ENCODE results near the gene NUTF2.

Gene NUTF2

DNA sequence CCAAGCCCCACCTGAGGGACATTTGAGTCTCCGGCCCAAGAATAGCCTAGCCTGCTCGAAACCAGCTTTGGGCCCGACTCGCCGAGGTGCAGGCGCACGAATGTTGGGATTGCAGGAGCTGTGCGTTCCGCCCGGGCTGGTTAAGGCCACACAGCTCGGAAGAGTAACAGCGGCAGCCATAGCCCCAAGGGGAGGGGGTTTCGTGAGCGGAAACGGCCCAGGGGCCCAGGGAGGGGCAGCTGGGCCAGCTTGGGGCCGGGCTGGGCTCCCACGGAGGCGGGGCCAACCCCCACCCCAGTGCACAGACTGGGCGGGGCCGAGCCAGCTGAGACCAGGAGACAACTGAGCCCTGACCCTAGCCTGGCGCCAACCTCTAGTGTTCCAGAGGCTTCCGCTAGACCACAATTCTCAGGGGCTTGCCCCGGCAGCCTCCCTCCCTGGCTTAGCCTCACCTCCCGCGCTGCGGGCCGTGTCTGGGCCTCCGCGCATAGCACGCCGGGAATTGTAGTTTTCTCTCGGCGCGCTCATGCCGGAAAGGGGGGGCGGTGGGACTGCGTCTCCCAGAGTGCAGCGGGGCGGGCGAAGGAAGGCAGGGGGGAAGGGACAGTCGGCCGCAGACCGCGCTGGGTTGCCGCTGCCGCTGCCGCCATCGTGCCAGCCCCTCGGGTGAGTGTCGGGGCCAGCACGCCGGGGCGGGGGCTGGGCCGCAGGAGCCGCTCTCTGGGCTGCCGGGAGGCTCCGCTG, at the start of gene NUTF2:
Gene NUTF2 (plus strand): TSS at position 614 of the 744 bp plus-strand sequence. CDS start 18,198 bp downstream, outside the sequence.
- no peaks in the 10 kb centered on the region for H3K27me3 Mint-ChIP-seq
- peaks cover 8% of the 10 kb centered on the region for H3K36me3 Mint-ChIP-seq (ENCODE audit: low read depth)

DNA sequence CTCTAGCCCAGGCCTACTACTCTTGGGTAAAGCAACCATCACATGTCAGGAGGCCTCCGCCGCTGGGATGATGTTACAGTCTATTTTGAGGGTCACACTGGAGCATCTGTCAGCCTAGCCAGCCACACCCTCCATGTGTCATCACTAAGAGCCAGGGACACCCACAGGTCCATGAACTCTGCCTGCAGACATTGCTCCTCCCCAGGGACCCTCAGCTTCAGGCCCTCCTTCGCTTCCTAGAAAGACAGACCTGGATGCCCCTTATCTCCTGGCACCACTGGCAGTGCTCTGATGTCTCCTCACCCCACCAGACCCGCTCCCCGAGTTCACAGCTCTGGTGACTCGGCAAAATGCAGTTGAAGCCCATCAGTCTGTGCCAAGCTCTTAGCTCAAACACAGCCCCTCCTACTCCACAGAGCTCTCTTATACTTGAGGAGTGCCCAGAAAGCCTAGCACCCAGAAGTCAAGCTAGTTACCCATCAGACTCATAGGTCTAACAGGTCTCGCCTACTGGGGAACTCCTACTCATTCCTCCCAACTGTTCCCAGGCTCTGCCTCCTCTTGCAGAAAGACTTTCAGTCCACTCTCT, 46.3 kb upstream of the NUTF2 start:
- no peak overlapping the region for H3K4me3 Mint-ChIP-seq
- peaks cover 58% of the 10 kb centered on the region for H3K4me1 Mint-ChIP-seq (ENCODE audit: low read depth)
- no peaks in the 10 kb centered on the region for H3K9me3 Mint-ChIP-seq
- H3K27me3 Mint-ChIP-seq = no peaks in the 10 kb centered on the region
- peak overlapping the region; percentile 51 for H3K27ac Mint-ChIP-seq
- peaks cover 65% of the 10 kb centered on the region for H3K36me3 Mint-ChIP-seq (ENCODE audit: low read depth)

More for the DNA sequence above, at the start of gene NUTF2:
- peaks cover 49% of the 10 kb centered on the region for H3K4me1 Mint-ChIP-seq (ENCODE audit: low read depth)
- peak within 1 kb of the TSS; percentile 95 for H3K27ac Mint-ChIP-seq
- H3K4me3 Mint-ChIP-seq = peak within 1 kb of the TSS; percentile 93
- no peaks in the 10 kb centered on the region for H3K9me3 Mint-ChIP-seq

DNA sequence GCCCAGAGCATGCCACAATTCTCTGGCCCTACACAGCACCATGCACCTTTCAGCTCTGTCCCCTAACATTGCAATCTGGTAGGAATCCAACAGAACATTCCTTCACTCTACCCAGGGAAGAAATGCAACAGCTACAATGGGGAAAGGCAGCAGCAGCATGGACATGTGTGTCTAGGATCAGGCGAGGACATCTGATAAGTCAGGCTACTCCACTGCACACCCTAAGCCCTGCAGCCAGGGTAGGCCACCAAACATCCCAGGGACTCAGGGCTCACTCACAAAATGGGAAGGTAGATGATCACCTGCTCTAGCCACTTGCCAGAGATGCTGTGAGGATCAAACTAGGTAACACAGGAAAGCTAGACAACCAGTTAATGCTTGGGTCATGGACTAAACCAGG, 45.5 kb upstream of the NUTF2 start:
- H3K36me3 Mint-ChIP-seq (ENCODE audit: low read depth) = peaks cover 65% of the 10 kb centered on the region
- H3K27ac Mint-ChIP-seq = no peak overlapping the region
- no peak overlapping the region for H3K4me3 Mint-ChIP-seq
- H3K27me3 Mint-ChIP-seq = no peaks in the 10 kb centered on the region
- H3K4me1 Mint-ChIP-seq (ENCODE audit: low read depth) = peaks cover 61% of the 10 kb centered on the region
- no peaks in the 10 kb centered on the region for H3K9me3 Mint-ChIP-seq

DNA sequence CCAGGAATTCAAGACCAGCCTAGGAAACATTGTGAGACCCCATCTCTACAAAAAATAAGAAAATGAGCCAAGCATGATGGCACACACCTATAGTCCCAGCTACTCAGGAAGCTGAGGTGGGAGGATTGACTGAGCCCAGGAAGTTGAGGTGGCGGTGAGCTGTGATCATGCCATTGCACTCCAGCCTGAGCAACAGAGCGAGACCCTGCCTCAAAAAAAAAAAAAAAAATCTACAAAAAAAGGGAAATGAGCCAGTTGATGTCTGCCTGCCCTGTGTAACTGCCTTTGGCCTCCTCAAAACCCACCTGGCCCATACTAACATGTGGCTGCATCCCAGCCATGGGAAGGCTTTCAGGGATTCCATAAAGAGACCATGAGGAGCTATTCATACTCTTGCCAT, 44.9 kb upstream of the NUTF2 start:
- Mint-ChIP-seq H3K36me3 (ENCODE audit: low read depth) (peaks cover 60% of the 10 kb centered on the region), H3K9me3 (no peaks in the 10 kb centered on the region), H3K27ac (no peak overlapping the region), H3K27me3 (no peaks in the 10 kb centered on the region), H3K4me3 (no peak overlapping the region), H3K4me1 (ENCODE audit: low read depth) (peaks cover 61% of the 10 kb centered on the region)

DNA sequence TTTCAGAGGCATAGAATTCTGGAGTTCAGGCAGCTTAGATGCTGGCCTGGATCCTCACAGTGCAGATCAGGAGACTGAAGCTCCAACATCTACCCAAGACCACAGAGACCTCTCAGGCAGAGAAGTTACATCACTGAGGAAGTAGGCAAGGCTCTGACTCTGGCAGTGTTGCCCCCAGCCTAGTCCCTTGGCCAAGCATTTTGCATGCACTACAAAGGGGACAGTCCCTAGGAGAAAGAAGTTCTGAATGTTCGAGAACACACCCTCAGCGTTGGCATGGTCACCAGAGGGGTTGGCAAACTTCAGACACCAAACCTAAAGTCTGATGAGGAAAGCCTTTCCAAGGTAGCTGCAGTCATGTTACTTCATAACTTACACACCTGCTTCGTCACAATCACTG, 42.8 kb upstream of the NUTF2 start:
- no peaks in the 10 kb centered on the region for H3K27me3 Mint-ChIP-seq
- peaks cover 66% of the 10 kb centered on the region for H3K4me1 Mint-ChIP-seq (ENCODE audit: low read depth)
- peak overlapping the region; percentile 27 for H3K4me3 Mint-ChIP-seq

GRCh38 chr16:67804853-67805542, 41.7 kb upstream of the NUTF2 start:
- Mint-ChIP-seq H3K36me3 (ENCODE audit: low read depth) (peaks cover 44% of the 10 kb centered on the region), H3K27ac (peak overlapping the region; percentile 69), H3K27me3 (no peaks in the 10 kb centered on the region), H3K4me1 (ENCODE audit: low read depth) (peaks cover 59% of the 10 kb centered on the region), H3K9me3 (no peaks in the 10 kb centered on the region), H3K4me3 (peak overlapping the region; percentile 95)

More for the DNA sequence above, 42.8 kb upstream of the NUTF2 start:
- H3K27ac Mint-ChIP-seq = peak overlapping the region; percentile 53
- peaks cover 51% of the 10 kb centered on the region for H3K36me3 Mint-ChIP-seq (ENCODE audit: low read depth)
- H3K9me3 Mint-ChIP-seq = no peaks in the 10 kb centered on the region

GRCh38 chr16:67805718-67806427, 40.9 kb upstream of the NUTF2 start:
- Mint-ChIP-seq H3K9me3 (no peaks in the 10 kb centered on the region), H3K36me3 (ENCODE audit: low read depth) (peaks cover 38% of the 10 kb centered on the region), H3K4me3 (peak overlapping the region; percentile 95)

DNA sequence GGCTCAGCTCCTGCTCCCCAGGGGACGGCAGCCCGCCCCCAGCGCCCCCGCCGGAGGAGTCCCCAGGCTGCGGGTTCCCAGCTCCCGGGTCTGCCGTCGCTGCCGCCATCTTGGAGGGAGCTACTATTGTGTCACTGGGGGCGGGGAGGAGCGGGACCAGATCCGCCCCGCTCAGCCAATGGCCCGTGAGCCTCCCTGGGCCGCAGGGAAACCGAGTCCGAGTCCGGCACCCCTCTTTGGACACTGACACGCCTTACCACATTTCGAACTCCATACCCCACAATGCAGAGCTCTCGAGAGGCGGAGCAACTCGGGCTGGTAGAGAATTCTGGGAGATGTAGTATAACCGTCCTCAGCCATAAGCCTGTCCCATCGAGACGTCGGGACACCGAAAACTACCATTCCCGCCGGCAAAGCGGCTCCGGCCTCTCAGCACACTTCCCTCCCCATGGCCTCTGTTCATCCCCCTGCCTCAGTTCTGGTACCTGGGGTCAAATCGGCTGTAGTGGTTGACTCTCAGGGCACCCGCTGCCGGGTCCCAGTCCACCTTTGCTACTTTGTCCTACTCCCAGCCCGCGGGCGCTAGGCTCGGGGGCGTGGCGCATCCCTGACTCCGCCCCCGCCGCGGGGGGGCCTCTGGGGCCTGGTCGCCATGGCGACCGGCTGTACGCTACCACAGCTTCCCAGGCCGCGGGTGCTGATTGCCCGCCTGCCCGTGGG, 40.1 kb upstream of the NUTF2 start, which contains the start of the genes RANBP10 and TSNAXIP1:
Gene RANBP10 (minus strand): TSS at position 133 of the 720 bp plus-strand sequence. CDS start 24 bp downstream, at position 109.
Gene TSNAXIP1 (plus strand): TSS at position 462 of the 720 bp plus-strand sequence. CDS start 261 bp downstream, outside the sequence.
- Mint-ChIP-seq H3K9me3 (no peaks in the 10 kb centered on the region), H3K4me3 (peak within 1 kb of the TSS; percentile 95), H3K27me3 (no peaks in the 10 kb centered on the region), H3K27ac (peak within 1 kb of the TSS; percentile 96), H3K4me1 (ENCODE audit: low read depth) (peaks cover 43% of the 10 kb centered on the region), H3K36me3 (ENCODE audit: low read depth) (peaks cover 32% of the 10 kb centered on the region)

More at GRCh38 chr16:67805718-67806427, 40.9 kb upstream of the NUTF2 start:
- Mint-ChIP-seq H3K27ac (peak overlapping the region; percentile 76), H3K4me1 (ENCODE audit: low read depth) (peaks cover 50% of the 10 kb centered on the region), H3K27me3 (no peaks in the 10 kb centered on the region)

DNA sequence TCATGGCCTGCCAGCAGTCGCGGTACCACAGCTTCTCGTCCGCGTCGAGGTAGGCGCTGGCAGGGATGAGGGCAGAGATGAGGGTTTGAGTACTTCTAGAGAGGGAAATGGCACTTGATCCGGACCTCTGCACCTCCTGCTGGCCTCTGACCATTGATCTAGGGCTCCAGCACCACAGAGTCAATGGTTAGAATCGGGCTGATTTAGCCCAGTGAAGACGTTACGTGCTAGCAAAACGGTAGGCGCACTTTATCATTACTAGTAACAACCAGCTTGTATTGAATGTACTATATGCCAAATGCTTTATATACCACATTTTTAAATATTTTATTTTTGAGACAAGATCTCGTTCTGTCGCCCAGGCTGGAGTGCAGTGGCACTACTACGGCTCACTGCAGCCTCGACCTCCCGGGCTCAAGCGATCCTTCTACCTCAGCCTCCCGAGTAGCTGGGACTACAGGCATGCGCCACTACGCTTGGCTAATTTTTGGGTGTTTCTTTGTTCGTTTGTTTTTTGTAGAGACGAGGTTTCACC, 39.5 kb upstream of the NUTF2 start:
- Mint-ChIP-seq H3K36me3 (ENCODE audit: low read depth) (peaks cover 26% of the 10 kb centered on the region), H3K9me3 (no peaks in the 10 kb centered on the region), H3K27ac (peak overlapping the region; percentile 96), H3K27me3 (no peaks in the 10 kb centered on the region), H3K4me1 (ENCODE audit: low read depth) (peaks cover 36% of the 10 kb centered on the region), H3K4me3 (peak overlapping the region; percentile 95)

GRCh38 chr16:67811899-67812298, 34.8 kb upstream of the NUTF2 start:
- no peak overlapping the region for H3K27ac Mint-ChIP-seq
- H3K36me3 Mint-ChIP-seq (ENCODE audit: low read depth) = no peaks in the 10 kb centered on the region
- H3K27me3 Mint-ChIP-seq = no peaks in the 10 kb centered on the region
- H3K9me3 Mint-ChIP-seq = no peaks in the 10 kb centered on the region
- H3K4me1 Mint-ChIP-seq (ENCODE audit: low read depth) = peaks cover 11% of the 10 kb centered on the region
- H3K4me3 Mint-ChIP-seq = no peak overlapping the region

DNA sequence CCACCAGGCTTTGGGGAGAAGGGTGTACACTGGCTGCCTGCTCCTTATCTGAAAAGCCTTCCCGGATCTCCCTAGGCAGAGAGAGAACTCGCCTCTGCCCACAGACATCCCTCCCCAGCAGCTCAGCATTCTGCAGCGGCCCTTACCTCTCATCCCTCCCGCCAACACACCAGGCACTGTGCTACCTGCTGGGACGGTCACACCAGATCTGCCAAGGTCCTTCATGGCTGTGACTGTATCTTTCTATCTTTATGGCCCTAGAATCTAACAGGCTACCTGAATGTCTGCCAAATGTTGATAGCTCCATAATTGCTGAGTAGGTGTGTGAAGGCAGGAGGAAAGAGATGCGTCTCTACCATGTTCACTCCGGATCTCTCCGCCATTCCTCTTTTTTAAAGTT, 32.2 kb upstream of the NUTF2 start:
- Mint-ChIP-seq H3K4me1 (ENCODE audit: low read depth) (peaks cover 7% of the 10 kb centered on the region), H3K27me3 (no peaks in the 10 kb centered on the region), H3K4me3 (no peak overlapping the region)

DNA sequence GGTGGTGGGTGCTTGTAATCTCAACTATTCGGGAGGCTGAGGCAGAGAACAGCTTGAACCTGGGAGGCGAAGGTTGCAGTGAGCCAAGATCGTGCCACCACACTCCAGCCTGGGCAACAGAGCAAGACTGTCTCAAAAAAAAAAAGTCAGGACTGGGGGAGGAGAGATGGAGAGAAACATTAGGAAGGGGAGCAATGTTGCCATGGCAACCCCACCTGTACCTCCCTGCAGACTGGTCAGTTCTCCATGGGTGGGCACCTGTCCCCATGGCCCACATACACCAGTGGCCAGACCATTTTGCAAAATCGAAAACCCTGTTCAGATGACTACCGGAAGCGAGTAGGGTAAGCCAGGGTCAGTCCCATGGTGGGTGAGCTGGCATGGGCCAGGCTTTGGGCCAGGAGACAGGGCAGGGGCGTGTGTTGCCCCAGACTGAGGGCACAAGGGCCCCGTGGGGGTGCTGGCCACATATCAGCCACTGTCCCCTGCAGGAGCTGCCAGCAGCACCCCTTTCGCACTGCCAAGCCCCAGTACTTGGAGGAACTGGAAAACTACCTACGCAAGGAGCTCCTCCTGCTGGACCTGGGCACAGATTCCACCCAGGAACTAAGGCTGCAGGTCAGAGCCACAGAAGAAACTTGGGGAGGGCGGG, 26.0 kb upstream of the NUTF2 start:
- Mint-ChIP-seq H3K27ac (no peak overlapping the region), H3K27me3 (no peaks in the 10 kb centered on the region), H3K4me1 (ENCODE audit: low read depth) (peaks cover 7% of the 10 kb centered on the region), H3K36me3 (ENCODE audit: low read depth) (no peaks in the 10 kb centered on the region), H3K4me3 (no peak overlapping the region), H3K9me3 (no peaks in the 10 kb centered on the region)

More for the DNA sequence above, 32.2 kb upstream of the NUTF2 start:
- Mint-ChIP-seq H3K36me3 (ENCODE audit: low read depth) (no peaks in the 10 kb centered on the region), H3K27ac (no peak overlapping the region), H3K9me3 (no peaks in the 10 kb centered on the region)

DNA sequence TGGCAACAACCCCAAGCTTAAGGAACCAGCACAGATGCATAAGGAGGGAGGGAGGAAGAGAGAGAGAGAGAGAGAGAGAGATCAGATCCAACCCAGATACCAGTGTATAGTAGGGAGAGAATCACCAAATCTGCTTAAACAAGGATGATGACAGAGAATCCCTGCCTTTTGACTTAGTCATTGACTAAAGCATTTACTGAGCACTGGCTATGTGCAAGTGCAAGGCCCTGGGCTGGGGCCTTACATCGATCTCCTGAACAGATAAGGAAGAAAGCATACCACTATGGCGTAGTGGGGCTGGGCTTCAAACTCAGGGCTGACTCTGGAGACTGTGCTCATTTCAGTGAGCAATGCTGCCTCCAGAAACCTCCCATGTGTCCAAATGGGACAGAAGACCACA, 24.2 kb upstream of the NUTF2 start:
- Mint-ChIP-seq H3K27me3 (no peaks in the 10 kb centered on the region), H3K4me1 (ENCODE audit: low read depth) (no peaks in the 10 kb centered on the region), H3K36me3 (ENCODE audit: low read depth) (peaks cover 3% of the 10 kb centered on the region), H3K4me3 (no peak overlapping the region), H3K9me3 (no peaks in the 10 kb centered on the region), H3K27ac (no peak overlapping the region)

Measured in stimulated activated naive CD8-positive, alpha-beta T cell treated with anti-CD3 and anti-CD28 coated beads, Interleukin-15, Interleukin-2, amounts not matched to agents 100 ng/mL and 50 ng/mL, for 24 hours (primary cell).